ENCODE data around the gene NDUFS7. TPM values are rescaled to one million over a fixed set of nuclear protein-coding genes. Genes with fewer than 3 reads are reported as not detected.
A peak's percentile ranks its signal among the peaks of the same experiment; 100 is the strongest.

NDUFS7 gene
- total RNA-seq, 4 donors from 2014 or later, result 77.7 to 106 (median 86.1) TPM

- H3K9me3 ChIP-seq, result no peaks in the 10 kb centered on the region
- no peaks in the 10 kb centered on the region for H3K27me3 ChIP-seq
- H3K4me3 ChIP-seq, result no peak overlapping the region
- H3K27ac ChIP-seq, result no peak overlapping the region
- no peak for TF ChIP-seq CTCF (IDR thresholded peaks at IDR 0.05)
- TF ChIP-seq EP300 (IDR thresholded peaks at IDR 0.05), result no peak
- no peaks in the 10 kb centered on the region for H3K36me3 ChIP-seq
- peaks cover 0 to 20% (median 8%) of the 10 kb centered on the region in 3 donors for H3K4me1 ChIP-seq
- ATAC-seq, result no peak
- WGBS, 2 donors (ENCODE audit: low coverage in 1 of 2), result 47 to 53% methylated on average over 3 of the region's 5 CpGs
Observed at GRCh38 chr19:1350867-1351266, 32.8 kb upstream of the NDUFS7 start.

- H3K27ac ChIP-seq, result no peak overlapping the region
- WGBS, 2 donors (ENCODE audit: low coverage in 1 of 2), result 61 to 84% methylated on average over 11 to 16 of the region's 21 CpGs
- no peaks in the 10 kb centered on the region for H3K27me3 ChIP-seq
Observed at GRCh38 chr19:1351381-1351851, 32.3 kb upstream of the NDUFS7 start.

GRCh38 chr19:1353144-1353543, 30.6 kb upstream of the NDUFS7 start:
- Histone ChIP-seq H3K4me1 (peaks cover 0 to 34% (median 16%) of the 10 kb centered on the region in 3 donors), H3K27me3 (no peaks in the 10 kb centered on the region), H3K9me3 (no peaks in the 10 kb centered on the region), H3K4me3 (no peak overlapping the region), H3K36me3 (peaks cover 0 to 14% of the 10 kb centered on the region in 2 donors), H3K27ac (peak overlapping the region in 1 of 4 donors; percentile 95)
- TF ChIP-seq EP300 (IDR thresholded peaks at IDR 0.05), result no peak
- TF ChIP-seq POLR2A (IDR thresholded peaks at IDR 0.05), result no peak
- no peak for TF ChIP-seq POLR2AphosphoS5 (IDR thresholded peaks at IDR 0.05)
- no peak for TF ChIP-seq CTCF (IDR thresholded peaks at IDR 0.05)
- WGBS, 2 donors (ENCODE audit: low coverage in 1 of 2), result 80 to 90% methylated on average over 1 to 4 of the region's 9 CpGs
- ATAC-seq, result no peak

More at GRCh38 chr19:1351381-1351851, 32.3 kb upstream of the NDUFS7 start:
- TF ChIP-seq EP300 (IDR thresholded peaks at IDR 0.05), result no peak
- no peak for TF ChIP-seq POLR2AphosphoS5 (IDR thresholded peaks at IDR 0.05)
- TF ChIP-seq POLR2A (IDR thresholded peaks at IDR 0.05), result no peak
- no peak for TF ChIP-seq CTCF (IDR thresholded peaks at IDR 0.05)
- Histone ChIP-seq H3K4me1 (peaks cover 0 to 25% (median 11%) of the 10 kb centered on the region in 3 donors), H3K36me3 (no peaks in the 10 kb centered on the region), H3K4me3 (no peak overlapping the region), H3K9me3 (no peaks in the 10 kb centered on the region)
- ATAC-seq, result no peak

GRCh38 chr19:1354970-1355567, 28.6 kb upstream of the NDUFS7 start:
- H3K4me3 ChIP-seq, result peak overlapping the region; percentile 89 to 91
- peak overlapping the region; percentile 87 to 96 (median 94) for H3K27ac ChIP-seq
- 0 to 1% methylated on average over 9 to 17 of the region's 61 CpGs for WGBS, 2 donors (ENCODE audit: low coverage in 1 of 2)
- H3K4me1 ChIP-seq, result peaks cover 0 to 35% (median 16%) of the 10 kb centered on the region in 3 donors
- ATAC-seq, result peak; percentile 71
- peak; percentile 1 to 44 for TF ChIP-seq POLR2A (IDR thresholded peaks at IDR 0.05)
- no peak for TF ChIP-seq EP300 (IDR thresholded peaks at IDR 0.05)
- no peaks in the 10 kb centered on the region for H3K27me3 ChIP-seq
- H3K9me3 ChIP-seq, result no peaks in the 10 kb centered on the region
- H3K36me3 ChIP-seq, result peaks cover 0 to 33% of the 10 kb centered on the region in 2 donors

GRCh38 chr19:1355568-1356507, 27.9 kb upstream of the NDUFS7 start:
- Histone ChIP-seq H3K4me1 (peaks cover 0 to 42% (median 23%) of the 10 kb centered on the region in 3 donors), H3K9me3 (no peaks in the 10 kb centered on the region), H3K27me3 (no peaks in the 10 kb centered on the region), H3K27ac (peak overlapping the region; percentile 87 to 96 (median 94)), H3K4me3 (peak overlapping the region; percentile 89 to 91), H3K36me3 (peaks cover 0 to 41% of the 10 kb centered on the region in 2 donors)
- 14 to 16% methylated on average over 24 to 25 of the region's 32 CpGs for WGBS, 2 donors (ENCODE audit: low coverage in 1 of 2)
- no peak for ATAC-seq
- TF ChIP-seq POLR2AphosphoS5 (IDR thresholded peaks at IDR 0.05) (peak; percentile 4), CTCF (IDR thresholded peaks at IDR 0.05) (no peak), EP300 (IDR thresholded peaks at IDR 0.05) (no peak), POLR2A (IDR thresholded peaks at IDR 0.05) (no peak)
